SH-SY5Y (cell line): Measurements from ENCODE around the gene RIOX2.

Experiments
- GATA2 ChIP-seq: IDR thresholded peaks from 2 replicates; pipeline ENCODE4 v1.6.1; 2011; ENCODE audit warnings: mild to moderate bottlenecking, low read depth, low read length
- GATA3 ChIP-seq: IDR thresholded peaks from 2 replicates; pipeline ENCODE4 v1.6.1; 2011; ENCODE audit warnings: low read depth, mild to moderate bottlenecking, low read length, moderate library complexity

DNA sequence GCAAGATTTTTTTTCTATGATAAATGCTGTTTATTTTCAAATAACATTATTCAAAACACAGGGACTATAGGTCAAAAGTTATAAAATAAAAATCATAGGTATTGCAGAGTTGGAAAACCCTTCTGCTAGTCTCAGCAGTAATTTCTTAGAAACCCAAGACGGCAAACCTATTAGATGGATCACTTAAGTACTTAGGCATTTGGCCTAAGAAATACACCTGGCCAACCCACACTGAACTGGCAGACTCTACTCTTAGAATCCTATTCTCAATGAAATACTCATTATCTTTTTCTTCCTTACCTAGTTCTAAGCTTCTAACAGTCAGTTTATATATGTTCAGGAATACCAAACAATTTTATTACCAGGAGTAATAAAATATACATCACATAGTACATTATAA is 30.5 kb upstream of the RIOX2 start:
- no peak for TF ChIP-seq GATA3
- TF ChIP-seq GATA2 = no peak
